Myocyte (in vitro differentiated cells): ENCODE data around the gene RBPJ. TPM values are rescaled to one million over a fixed set of nuclear protein-coding genes. Genes with fewer than 3 reads are reported as not detected.
"Not testable (repeated sequence)": the region's sequence is repeated elsewhere in the genome, so short reads cannot be mapped to it uniquely, and the experiment has no call there.

ENCODE experiments used
- DNase-seq: peaks from one replicate; pipeline ENCODE4 v3.0.0-alpha.2; 2012; ENCODE audit warnings: low read depth
- total RNA-seq: library from RNA; depleted of rRNA; stranded (reverse); fragments of >200 nt; gene quantifications from 2 replicates; pipeline ENCODE4 v1.2.3, GENCODE V29; 2014

RBPJ gene
- total RNA-seq, 1 donor from 2014 or later, result 95.2 TPM

DNA sequence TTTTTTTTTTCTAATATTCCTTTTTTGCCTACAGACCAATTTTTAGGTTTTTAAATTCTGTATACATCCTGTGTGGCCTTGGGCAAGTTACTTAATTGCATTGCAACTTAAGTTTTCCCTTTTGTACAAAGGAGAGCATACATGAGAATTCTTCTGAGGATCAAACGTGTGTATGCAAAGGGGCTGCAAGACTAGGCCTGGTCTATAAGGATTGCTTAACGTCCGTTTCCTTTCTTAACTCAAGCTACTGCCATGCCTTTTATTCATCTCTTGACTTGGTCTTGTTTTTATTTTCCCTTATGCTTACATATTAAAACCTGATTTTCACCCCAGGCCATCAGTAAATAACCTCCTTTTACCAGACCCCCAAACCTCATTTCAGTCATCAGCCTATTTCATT, 13.6 kb downstream of the RBPJ start:
- DNase-seq, result no peak

GRCh38 chr4:26337612-26338011, 16.8 kb downstream of the RBPJ start:
- DNase-seq, result no peak

GRCh38 chr4:26342328-26343037, 21.7 kb downstream of the RBPJ start:
- DNase-seq, result peak; percentile 87

DNA sequence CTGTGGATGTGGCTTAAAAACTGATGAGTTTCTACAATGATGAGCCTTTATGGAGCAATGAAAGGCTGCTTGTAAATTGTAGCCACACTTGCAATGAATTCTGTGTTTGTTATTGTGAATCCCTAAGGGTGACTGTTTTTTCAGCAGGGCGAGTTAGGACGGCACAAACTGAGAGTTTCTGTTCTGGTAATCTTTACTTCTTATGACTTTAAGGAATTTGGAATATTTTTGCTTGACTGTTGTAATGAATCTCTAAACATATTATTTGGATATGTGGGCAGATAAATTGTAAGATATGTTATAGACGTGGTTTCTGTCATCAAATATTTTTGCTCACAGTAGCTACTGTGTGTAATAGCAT, 22.2 kb downstream of the RBPJ start:
- peak; percentile 42 for DNase-seq

- no peak for DNase-seq
These were observed 24.2 kb downstream of the RBPJ start for GRCh38 chr4:26344901-26345564.

DNA sequence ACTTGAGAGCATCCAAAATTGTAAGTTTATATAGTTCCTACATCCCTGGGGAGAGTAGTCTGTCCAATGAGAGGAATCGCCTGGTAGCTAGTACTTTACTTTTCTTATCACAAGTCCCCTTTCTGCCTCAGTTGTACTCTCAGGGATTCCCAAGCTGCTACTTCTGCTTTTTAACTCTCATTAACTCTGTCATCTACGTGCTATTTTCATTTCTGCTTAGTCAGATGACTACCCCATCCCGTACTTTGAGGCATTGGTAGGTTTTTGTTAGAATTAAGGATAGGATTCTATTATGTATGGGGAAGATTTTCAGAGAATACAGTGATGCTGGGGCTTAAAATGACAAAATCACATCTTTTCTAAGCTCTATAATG, 24.7 kb downstream of the RBPJ start:
- DNase-seq, result no peak

DNA sequence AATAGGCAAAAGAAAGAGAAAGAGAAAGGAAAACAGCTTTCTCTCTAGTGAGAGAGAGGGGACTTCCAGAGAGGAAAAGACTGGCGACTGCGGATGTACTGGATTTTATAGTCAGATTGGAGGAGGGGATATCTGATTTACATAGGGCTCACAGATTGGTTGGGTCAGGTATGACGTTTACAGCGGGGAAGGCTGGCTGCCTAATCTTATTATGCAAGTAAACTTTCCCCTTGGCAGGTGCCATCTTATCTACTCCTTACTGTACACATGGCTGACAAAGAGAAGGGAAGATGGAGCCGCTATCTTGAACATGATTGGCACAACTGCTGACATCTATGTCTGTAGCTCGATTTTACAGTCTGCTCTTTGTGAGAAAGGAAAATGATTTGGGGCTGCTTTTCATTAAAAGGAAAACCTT, 25.4 kb downstream of the RBPJ start:
- DNase-seq, result peak; percentile 42

- DNase-seq, result no peak
These were observed 28.7 kb downstream of the RBPJ start for GRCh38 chr4:26349496-26349895.

GRCh38 chr4:26351685-26352084, 30.9 kb downstream of the RBPJ start:
- no peak for DNase-seq

GRCh38 chr4:26354491-26354890, 33.7 kb downstream of the RBPJ start:
- no peak for DNase-seq

- DNase-seq, result no peak
These were observed 34.7 kb downstream of the RBPJ start for GRCh38 chr4:26355392-26356052.

- DNase-seq, result peak; percentile 49
These were observed 35.3 kb downstream of the RBPJ start for GRCh38 chr4:26356081-26356501.

GRCh38 chr4:26359521-26359920, 38.7 kb downstream of the RBPJ start:
- DNase-seq, result not testable (repeated sequence)

GRCh38 chr4:26360273-26360672, 39.5 kb downstream of the RBPJ start:
- DNase-seq, result no peak

- no peak for DNase-seq
These were observed 40.0 kb downstream of the RBPJ start for GRCh38 chr4:26360864-26361263.

- DNase-seq, result no peak
These were observed 40.5 kb downstream of the RBPJ start for GRCh38 chr4:26361297-26361696.

DNA sequence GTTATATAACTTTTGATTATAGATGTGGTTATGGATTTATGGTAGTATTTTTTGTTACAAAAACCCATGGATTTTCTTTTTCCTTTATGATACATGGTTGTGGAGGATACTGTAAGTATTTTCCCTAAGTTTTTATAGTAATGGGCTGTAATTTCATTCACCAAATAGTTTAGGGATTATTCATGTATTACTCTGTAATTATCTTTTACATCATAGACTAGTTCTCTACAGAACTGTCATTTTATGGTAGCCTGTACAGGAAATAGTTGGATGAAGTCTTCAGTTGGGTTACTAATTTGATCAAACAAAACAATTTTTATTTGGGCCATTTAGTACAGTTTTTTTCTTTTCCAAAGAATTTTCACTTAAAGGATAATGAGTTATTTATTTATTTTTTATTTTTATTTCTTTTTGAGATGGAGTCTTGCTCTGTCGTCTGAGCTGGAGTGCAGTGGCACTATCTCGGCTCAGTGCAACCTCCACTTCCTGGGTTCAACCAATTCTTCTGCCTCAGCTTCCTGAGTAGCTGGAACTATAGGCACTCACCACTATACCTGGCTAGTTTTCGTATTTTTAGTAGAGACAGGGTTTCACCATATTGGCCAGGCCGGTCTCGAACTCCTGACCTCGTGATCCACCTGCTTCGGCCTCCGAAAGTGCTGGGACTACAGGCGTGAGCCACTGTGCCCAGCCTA, 42.1 kb downstream of the RBPJ start:
- no peak for DNase-seq

GRCh38 chr4:26365537-26366150, 44.8 kb downstream of the RBPJ start:
- no peak for DNase-seq

DNA sequence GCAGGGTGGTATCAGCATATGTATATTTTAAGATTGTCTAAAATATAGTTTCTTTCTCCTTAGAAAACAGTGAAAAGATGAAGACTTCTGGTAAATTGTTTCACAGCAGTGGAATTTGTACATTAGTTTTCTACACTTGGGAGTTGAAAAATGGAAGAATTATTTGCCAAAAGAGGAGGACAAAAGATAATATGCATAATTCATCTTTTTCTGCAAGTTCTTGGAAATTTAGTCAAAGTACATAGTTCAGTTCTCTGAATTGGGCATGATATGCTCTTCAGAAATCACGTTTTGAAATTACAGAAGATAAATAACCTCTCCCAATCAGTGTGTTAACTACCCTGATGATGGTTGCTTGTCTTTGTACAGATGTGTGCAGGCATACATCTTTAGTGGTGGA, 47.0 kb downstream of the RBPJ start:
- no peak for DNase-seq

GRCh38 chr4:26368685-26369084, 47.9 kb downstream of the RBPJ start:
- DNase-seq, result no peak

DNA sequence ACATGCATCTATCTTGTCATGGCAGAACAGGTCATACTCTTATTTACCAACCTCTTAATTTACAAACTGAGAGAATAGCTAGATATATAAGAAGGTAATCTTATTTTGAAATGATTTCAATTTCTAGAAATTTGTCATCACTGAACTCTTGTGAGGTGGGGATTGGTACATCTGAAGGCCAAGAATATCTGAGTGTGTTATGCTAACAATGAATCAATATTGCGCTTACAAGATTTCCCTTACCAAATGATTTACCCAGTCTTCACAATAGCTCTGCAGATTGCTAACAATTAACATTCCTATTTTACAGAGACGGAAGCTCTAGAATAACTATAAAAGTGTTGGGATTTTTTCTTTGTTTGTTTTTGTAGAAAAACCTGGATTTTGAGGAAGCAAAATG, 48.3 kb downstream of the RBPJ start:
- DNase-seq, result no peak

DNA sequence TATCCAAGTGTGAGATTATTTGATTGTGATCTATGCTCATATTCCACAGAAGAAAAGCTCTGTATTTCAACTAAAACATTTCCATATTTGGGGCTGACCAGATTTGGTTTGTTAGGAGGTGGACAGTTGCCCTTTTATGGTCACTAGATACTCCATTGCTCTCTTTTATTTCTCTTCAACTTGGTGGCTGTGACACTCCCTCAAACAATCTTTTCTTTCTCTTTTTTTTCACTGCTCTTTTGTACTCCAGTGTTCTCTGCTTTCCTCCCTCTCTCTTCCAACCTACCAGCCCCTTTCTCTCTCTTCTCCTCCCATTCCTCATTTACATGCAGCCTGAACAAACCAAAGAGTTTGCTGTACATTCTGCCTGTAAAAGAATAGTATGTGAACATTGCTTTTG, 48.8 kb downstream of the RBPJ start:
- DNase-seq, result peak; percentile 15
